IPS-11a (cell line): Measurements from ENCODE around the gene KDM2B.
"Not testable (repeated sequence)": the region's sequence is repeated elsewhere in the genome, so short reads cannot be mapped to it uniquely, and the experiment has no call there.

Experiments used
- H3K4me3 ChIP-seq: one replicate; pipeline ENCODE4 v1.5.1; 2013; ENCODE audit warnings: low read depth, low read length, control low read depth

Gene KDM2B

GRCh38 chr12:121507984-121508383, 72.8 kb downstream of the KDM2B start:
- no peak overlapping the region for H3K4me3 ChIP-seq

- no peak overlapping the region for H3K4me3 ChIP-seq
Observed at GRCh38 chr12:121507245-121507644, 73.6 kb downstream of the KDM2B start.

- H3K4me3 ChIP-seq, result no peak overlapping the region
Observed at GRCh38 chr12:121505513-121505912, 75.3 kb downstream of the KDM2B start.

- no peak overlapping the region for H3K4me3 ChIP-seq
Observed at GRCh38 chr12:121504505-121504904, 76.3 kb downstream of the KDM2B start.

GRCh38 chr12:121503395-121503794, 77.4 kb downstream of the KDM2B start:
- H3K4me3 ChIP-seq, result no peak overlapping the region

GRCh38 chr12:121501946-121502345, 78.9 kb downstream of the KDM2B start:
- H3K4me3 ChIP-seq, result no peak overlapping the region

GRCh38 chr12:121499929-121500793, 80.7 kb downstream of the KDM2B start:
- no peak overlapping the region for H3K4me3 ChIP-seq

GRCh38 chr12:121495746-121496145, 85.1 kb downstream of the KDM2B start:
- H3K4me3 ChIP-seq, result no peak overlapping the region

- H3K4me3 ChIP-seq, result no peak overlapping the region
Observed at GRCh38 chr12:121494093-121494787, 86.6 kb downstream of the KDM2B start.

GRCh38 chr12:121490401-121491281, 90.2 kb downstream of the KDM2B start:
- H3K4me3 ChIP-seq, result no peak overlapping the region

GRCh38 chr12:121489874-121490273, 90.9 kb downstream of the KDM2B start:
- H3K4me3 ChIP-seq, result no peak overlapping the region

- no peak overlapping the region for H3K4me3 ChIP-seq
Observed at GRCh38 chr12:121484967-121485366, 95.9 kb downstream of the KDM2B start.

GRCh38 chr12:121484564-121484963, 96.3 kb downstream of the KDM2B start:
- H3K4me3 ChIP-seq, result not testable (repeated sequence)

- H3K4me3 ChIP-seq, result no peak overlapping the region
Observed at GRCh38 chr12:121483949-121484348, 96.9 kb downstream of the KDM2B start.

- no peak overlapping the region for H3K4me3 ChIP-seq
Observed at GRCh38 chr12:121476477-121476876, 104.3 kb downstream of the KDM2B start.

- no peak overlapping the region for H3K4me3 ChIP-seq
Observed at GRCh38 chr12:121475279-121475678, 105.5 kb downstream of the KDM2B start.

- no peak overlapping the region for H3K4me3 ChIP-seq
Observed at GRCh38 chr12:121472150-121472905, 108.5 kb downstream of the KDM2B start.

GRCh38 chr12:121470751-121471150, 110.1 kb downstream of the KDM2B start:
- H3K4me3 ChIP-seq, result no peak overlapping the region

GRCh38 chr12:121468499-121468801, 112.4 kb downstream of the KDM2B start:
- no peak overlapping the region for H3K4me3 ChIP-seq

- H3K4me3 ChIP-seq, result peak overlapping the region; percentile 43
Observed at GRCh38 chr12:121467638-121468498, 113.0 kb downstream of the KDM2B start.
